H1 (cell line): ENCODE results near the gene SPINK1.

Experiments
- CBX8 ChIP-seq: fragments of 300-800, 300-1000 bp; sonication (generic); IDR thresholded peaks from 2 replicates; pipeline ENCODE4 v1.7.1; 2016; ENCODE audit warnings: low read depth, low read length, borderline replicate concordance
- CHD1 ChIP-seq: IDR thresholded peaks from 2 replicates; pipeline ENCODE4 v1.6.1; 2012; ENCODE audit warnings: low read depth, low read length, improper control_type of control experiment
- EZH2 ChIP-seq: fragments of 200-600 bp; sonication (generic); IDR thresholded peaks from 2 replicates; pipeline ENCODE4 v1.7.1; 2012; ENCODE audit warnings: low read depth, mild to moderate bottlenecking, moderate library complexity, low read length, inconsistent platforms; ENCODE audit not compliant: severe bottlenecking
- GTF2F1 ChIP-seq: IDR thresholded peaks from 2 replicates; pipeline ENCODE4 v1.6.1; 2012; ENCODE audit warnings: low read depth, low read length, improper control_type of control experiment, borderline replicate concordance
- HDAC6 ChIP-seq: IDR thresholded peaks from one replicate; pipeline ENCODE4 v1.7.1; 2012; ENCODE audit warnings: low read depth, mild to moderate bottlenecking, inconsistent platforms, low read length, moderate library complexity
- JUN ChIP-seq: IDR thresholded peaks from 2 replicates; pipeline ENCODE4 v1.6.1; 2011; ENCODE audit warnings: low read depth, mild to moderate bottlenecking, improper control_type of control experiment, low read length
- JUND ChIP-seq: IDR thresholded peaks from 2 replicates; pipeline ENCODE4 v1.6.1; 2011; ENCODE audit warnings: mild to moderate bottlenecking, improper control_type of control experiment, low read length
- POLR2A ChIP-seq, 2 experiments: IDR thresholded peaks; 1 replicate in 1 of 2; 2 replicates in 1 of 2; pipeline ENCODE4 v1.6.1; 2011; ENCODE audit warnings: low read depth in 2 of 2, low read length in 2 of 2, mild to moderate bottlenecking in 2 of 2; ENCODE audit errors: control extremely low read depth in 1 of 2
- SIN3A ChIP-seq, 2 experiments: IDR thresholded peaks in 1 of 2; conservative IDR thresholded peaks in 1 of 2; 2 replicates each; pipeline ENCODE4 v1.6.1; 2011 to 2012; ENCODE audit warnings: low read length in 2 of 2, improper control_type of control experiment in 1 of 2, low read depth in 1 of 2, mild to moderate bottlenecking in 1 of 2
- SIRT6 ChIP-seq: IDR thresholded peaks from one replicate; pipeline ENCODE4 v1.7.1; 2012; ENCODE audit warnings: low read length, inconsistent platforms
- SRF ChIP-seq: IDR thresholded peaks from 2 replicates; pipeline ENCODE4 v1.6.1; 2011; ENCODE audit warnings: mild to moderate bottlenecking, low read depth, low read length, moderate library complexity
- TEAD4 ChIP-seq: IDR thresholded peaks from 2 replicates; pipeline ENCODE4 v1.6.1; 2012; ENCODE audit warnings: low read depth, low read length, inconsistent platforms, mixed read lengths
- YY1 ChIP-seq: IDR thresholded peaks from 2 replicates; pipeline ENCODE4 v1.6.1; 2011; ENCODE audit warnings: low read depth, mild to moderate bottlenecking, low read length
- TF ChIP-seq, protein P1 (sequence below), 3 experiments: IDR thresholded peaks; 1 replicate in 2 of 3; 2 replicates in 1 of 3; pipeline versions ENCODE4 v1.5.1 to v1.6.1; 2011; ENCODE audit warnings: low read length in 3 of 3, mild to moderate bottlenecking in 3 of 3, inconsistent platforms in 2 of 3, low read depth in 1 of 3, moderate library complexity in 1 of 3; ENCODE audit not compliant: insufficient read depth in 1 of 3; ENCODE audit errors: control extremely low read depth in 1 of 3

DNA sequence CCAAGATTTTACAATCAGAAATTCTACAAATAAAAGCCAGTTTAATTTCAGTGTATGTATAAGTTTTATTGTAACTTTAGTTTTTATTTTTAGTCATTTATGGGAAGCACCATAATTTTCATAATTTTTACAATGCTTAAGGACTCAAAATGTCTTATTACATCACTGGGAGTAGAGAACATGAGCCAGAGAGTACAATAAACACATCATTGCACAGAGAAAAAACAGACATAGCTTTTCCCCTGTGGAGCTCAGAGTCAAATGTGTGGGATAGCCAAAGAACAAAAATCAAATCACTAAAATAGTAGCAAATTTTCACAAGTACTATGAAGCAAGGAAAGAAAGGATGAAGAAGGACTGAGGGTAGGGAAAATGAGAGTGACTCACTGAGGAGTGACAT is 43.4 kb downstream of the SPINK1 start:
- TF ChIP-seq POLR2A (IDR thresholded peaks at IDR 0.05; ENCODE audit: control extremely low read depth in 1 of 2, low read depth in 2 of 2, low read length in 2 of 2) (no peak), SRF (no peak), HDAC6 (no peak), CHD1 (no peak), JUND (no peak), JUN (no peak), SIN3A (conservative IDR thresholded peaks at IDR 0.05 in 1 of 2, IDR thresholded peaks at IDR 0.05 in 1 of 2; ENCODE audit: low read depth in 1 of 2, low read length in 2 of 2) (no peak), CBX8 (no peak), EZH2 (no peak), TEAD4 (no peak), GTF2F1 (no peak), SIRT6 (no peak), YY1 (no peak)
- TF ChIP-seq, protein P1, sequence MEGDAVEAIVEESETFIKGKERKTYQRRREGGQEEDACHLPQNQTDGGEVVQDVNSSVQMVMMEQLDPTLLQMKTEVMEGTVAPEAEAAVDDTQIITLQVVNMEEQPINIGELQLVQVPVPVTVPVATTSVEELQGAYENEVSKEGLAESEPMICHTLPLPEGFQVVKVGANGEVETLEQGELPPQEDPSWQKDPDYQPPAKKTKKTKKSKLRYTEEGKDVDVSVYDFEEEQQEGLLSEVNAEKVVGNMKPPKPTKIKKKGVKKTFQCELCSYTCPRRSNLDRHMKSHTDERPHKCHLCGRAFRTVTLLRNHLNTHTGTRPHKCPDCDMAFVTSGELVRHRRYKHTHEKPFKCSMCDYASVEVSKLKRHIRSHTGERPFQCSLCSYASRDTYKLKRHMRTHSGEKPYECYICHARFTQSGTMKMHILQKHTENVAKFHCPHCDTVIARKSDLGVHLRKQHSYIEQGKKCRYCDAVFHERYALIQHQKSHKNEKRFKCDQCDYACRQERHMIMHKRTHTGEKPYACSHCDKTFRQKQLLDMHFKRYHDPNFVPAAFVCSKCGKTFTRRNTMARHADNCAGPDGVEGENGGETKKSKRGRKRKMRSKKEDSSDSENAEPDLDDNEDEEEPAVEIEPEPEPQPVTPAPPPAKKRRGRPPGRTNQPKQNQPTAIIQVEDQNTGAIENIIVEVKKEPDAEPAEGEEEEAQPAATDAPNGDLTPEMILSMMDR (IDR thresholded peaks at IDR 0.05; ENCODE audit: control extremely low read depth in 1 of 3, insufficient read depth in 1 of 3, low read depth in 1 of 3, low read length in 3 of 3), result no peak
